Colonic mucosa (tissue), 4 donors: ENCODE results near the gene PHACTR1. TPM values are rescaled to one million over a fixed set of nuclear protein-coding genes. Genes with fewer than 3 reads are reported as not detected.

Experiments used
- DNase-seq: peaks from one replicate; pipeline ENCODE4 v3.0.0-alpha.2; 2020
- H3K27ac ChIP-seq: fragments of 200-600 bp; one replicate; pipeline ENCODE4 v1.8.0; 2021
- H3K27me3 ChIP-seq: fragments of 200-600 bp; one replicate; pipeline ENCODE4 v1.8.0; 2021
- H3K36me3 ChIP-seq: fragments of 200-600 bp; one replicate; pipeline ENCODE4 v1.8.0; 2021
- H3K4me1 ChIP-seq: fragments of 200-600 bp; one replicate; pipeline ENCODE4 v1.8.0; 2021; ENCODE audit warnings: mild to moderate bottlenecking
- H3K4me3 ChIP-seq: fragments of 200-600 bp; one replicate; pipeline ENCODE4 v1.8.0; 2021
- H3K9ac ChIP-seq, 2 donors: one replicate each; pipeline ENCODE4 v1.7.0; 2013; ENCODE audit warnings: control low read depth in 2 of 2, low read depth in 2 of 2, low read length in 2 of 2
- H3K9me3 ChIP-seq: fragments of 200-600 bp; one replicate; pipeline ENCODE4 v1.8.0; 2021
- intact Hi-C: fragments of 100-400 bp; cut with DNase I; formaldehyde crosslinking; loops from one replicate; pipeline ENCODE4 v1.14.1; 2022
- total RNA-seq, 2 donors: library from RNA; stranded (reverse); fragmentation: NEBNext Ultra II Directional in 1 of 2; extraction: Animal tissue kit (Norgen Biotek cat#: 25700) in 1 of 2; gene quantifications; one replicate each; pipeline ENCODE4 v1.2.1, GENCODE V29; 2021
- TF ChIP-seq, protein P1 (sequence below): fragments of 200-600 bp; IDR thresholded peaks from one replicate; pipeline ENCODE4 v1.8.0; 2022; ENCODE audit warnings: antibody characterized with exemption, mild to moderate bottlenecking
- donor health status: healthy.
- donor health status: DM: no; HTN: no; CAD: no.
- donor health status: DM: no; HTN: no; CAD: no.

The PHACTR1 gene
- total RNA-seq, 2 donors from 2014 or later, result 1.7 to 2.2 TPM

DNA sequence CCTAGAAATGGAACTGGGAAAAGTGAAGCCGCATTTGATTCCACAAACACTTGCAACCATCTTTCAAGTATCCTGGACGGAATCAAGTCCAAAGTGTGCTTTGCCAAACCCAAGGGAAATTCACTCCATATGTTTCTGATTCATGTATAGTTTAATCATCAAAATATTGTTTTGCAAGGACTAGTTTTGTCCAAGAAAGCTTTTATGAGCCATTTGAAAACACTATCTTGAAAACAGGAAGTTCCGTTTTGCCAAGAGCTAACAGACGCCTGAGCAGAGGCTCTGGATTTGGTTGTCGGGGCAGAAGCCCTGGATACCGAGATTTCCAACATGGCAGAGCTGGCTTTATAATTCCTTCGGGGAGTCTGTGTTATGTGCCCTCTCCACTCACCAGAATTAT lies 251.1 kb downstream of the PHACTR1 start:
- intact Hi-C loops, result no loop called here
- no peak overlapping the region for H3K4me3 ChIP-seq
- no peaks in the 10 kb centered on the region for H3K27me3 ChIP-seq
- H3K9me3 ChIP-seq, result no peaks in the 10 kb centered on the region
- no peak overlapping the region for H3K9ac ChIP-seq
- TF ChIP-seq, protein P1, sequence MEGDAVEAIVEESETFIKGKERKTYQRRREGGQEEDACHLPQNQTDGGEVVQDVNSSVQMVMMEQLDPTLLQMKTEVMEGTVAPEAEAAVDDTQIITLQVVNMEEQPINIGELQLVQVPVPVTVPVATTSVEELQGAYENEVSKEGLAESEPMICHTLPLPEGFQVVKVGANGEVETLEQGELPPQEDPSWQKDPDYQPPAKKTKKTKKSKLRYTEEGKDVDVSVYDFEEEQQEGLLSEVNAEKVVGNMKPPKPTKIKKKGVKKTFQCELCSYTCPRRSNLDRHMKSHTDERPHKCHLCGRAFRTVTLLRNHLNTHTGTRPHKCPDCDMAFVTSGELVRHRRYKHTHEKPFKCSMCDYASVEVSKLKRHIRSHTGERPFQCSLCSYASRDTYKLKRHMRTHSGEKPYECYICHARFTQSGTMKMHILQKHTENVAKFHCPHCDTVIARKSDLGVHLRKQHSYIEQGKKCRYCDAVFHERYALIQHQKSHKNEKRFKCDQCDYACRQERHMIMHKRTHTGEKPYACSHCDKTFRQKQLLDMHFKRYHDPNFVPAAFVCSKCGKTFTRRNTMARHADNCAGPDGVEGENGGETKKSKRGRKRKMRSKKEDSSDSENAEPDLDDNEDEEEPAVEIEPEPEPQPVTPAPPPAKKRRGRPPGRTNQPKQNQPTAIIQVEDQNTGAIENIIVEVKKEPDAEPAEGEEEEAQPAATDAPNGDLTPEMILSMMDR, result no peak
- H3K4me1 ChIP-seq, result no peaks in the 10 kb centered on the region
- no peaks in the 10 kb centered on the region for H3K36me3 ChIP-seq
- no peak for DNase-seq
- H3K27ac ChIP-seq, result no peak overlapping the region

DNA sequence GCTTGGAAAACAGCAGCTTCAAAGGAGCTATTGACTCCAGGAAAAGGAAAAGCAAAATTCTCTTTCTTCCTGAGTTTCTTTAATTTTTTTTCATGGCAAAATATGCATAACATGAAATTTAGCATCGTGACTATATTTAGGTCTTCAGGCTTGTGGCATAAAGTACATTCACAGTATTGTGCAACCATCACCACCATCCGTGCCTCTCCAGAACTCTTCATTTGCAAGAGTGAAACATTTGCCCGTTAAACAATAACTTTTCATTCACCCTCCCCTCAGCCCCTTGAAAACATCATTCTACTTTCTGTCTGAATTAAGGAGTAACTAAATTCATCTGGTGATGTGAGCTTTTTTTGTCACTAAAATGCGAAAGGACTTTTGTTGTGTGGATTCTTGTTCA lies 251.7 kb downstream of the PHACTR1 start:
- H3K4me1 ChIP-seq, result no peaks in the 10 kb centered on the region
- H3K27ac ChIP-seq, result no peak overlapping the region
- no peak overlapping the region for H3K4me3 ChIP-seq
- no peak overlapping the region for H3K9ac ChIP-seq
- DNase-seq, result no peak
- no peaks in the 10 kb centered on the region for H3K9me3 ChIP-seq
- intact Hi-C loops, result no loop called here
- no peaks in the 10 kb centered on the region for H3K27me3 ChIP-seq
- H3K36me3 ChIP-seq, result no peaks in the 10 kb centered on the region
- TF ChIP-seq, protein P1, result no peak

DNA sequence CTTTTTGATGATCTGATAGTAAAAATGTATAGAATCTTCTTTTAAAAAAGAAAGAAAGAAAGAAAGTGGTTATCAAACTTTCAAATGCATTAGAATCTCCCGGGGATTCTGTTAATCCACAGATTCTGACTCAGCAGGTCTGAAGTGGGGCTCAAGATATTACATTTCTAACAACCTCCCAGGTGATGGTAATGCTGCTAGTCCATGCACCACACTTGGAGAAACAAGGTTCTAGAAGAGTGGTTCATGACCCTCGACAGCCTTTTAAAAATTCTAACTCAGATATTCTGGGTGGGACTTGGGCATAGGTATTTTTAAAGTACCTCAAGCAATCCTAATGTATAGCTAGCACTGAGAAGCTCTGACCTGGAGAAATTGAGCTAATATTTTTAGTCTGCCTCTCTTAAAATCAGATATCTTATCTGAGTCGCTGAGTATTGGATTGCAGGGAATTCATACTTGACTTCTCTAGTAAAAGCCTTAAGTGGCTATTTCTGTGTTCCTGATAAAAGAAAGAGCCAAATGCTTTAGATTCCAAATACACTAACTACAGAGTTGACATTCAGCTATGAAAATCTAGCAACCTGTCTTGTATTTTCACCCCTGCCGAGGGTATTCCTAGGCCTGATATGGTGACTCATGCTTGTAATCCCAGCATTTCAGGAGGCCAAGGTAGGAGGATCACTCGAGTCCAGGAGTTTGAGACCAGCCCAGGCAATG lies 252.4 kb downstream of the PHACTR1 start:
- TF ChIP-seq, protein P1, result no peak
- no peak for DNase-seq
- Histone ChIP-seq H3K4me1 (no peaks in the 10 kb centered on the region), H3K9ac (no peak overlapping the region), H3K9me3 (no peaks in the 10 kb centered on the region), H3K27ac (no peak overlapping the region), H3K4me3 (no peak overlapping the region), H3K36me3 (no peaks in the 10 kb centered on the region), H3K27me3 (no peaks in the 10 kb centered on the region)
- intact Hi-C loops, result no loop called here

DNA sequence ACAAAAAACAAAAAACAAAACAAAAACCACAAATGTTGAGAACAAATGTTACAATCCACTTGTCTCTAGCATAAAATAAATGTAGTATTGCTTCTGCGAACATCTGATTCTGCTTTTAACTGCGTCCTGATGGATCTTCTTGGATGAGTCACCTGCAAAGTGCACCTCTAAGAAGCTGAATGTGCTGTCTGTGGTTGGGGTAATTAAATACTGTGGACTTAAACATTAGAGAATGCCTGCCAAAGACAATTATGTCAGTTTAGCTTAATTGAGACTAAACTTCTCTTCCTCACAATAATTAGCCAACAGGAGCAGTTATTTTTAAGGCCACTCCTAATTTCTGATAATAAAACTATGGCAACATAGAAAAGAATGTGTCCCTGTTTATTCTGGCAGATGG lies 253.4 kb downstream of the PHACTR1 start:
- Histone ChIP-seq H3K9me3 (no peaks in the 10 kb centered on the region), H3K27me3 (no peaks in the 10 kb centered on the region), H3K4me3 (no peak overlapping the region), H3K36me3 (no peaks in the 10 kb centered on the region), H3K4me1 (no peaks in the 10 kb centered on the region), H3K9ac (no peak overlapping the region), H3K27ac (no peak overlapping the region)
- TF ChIP-seq, protein P1, result no peak
- DNase-seq, result no peak
- intact Hi-C loops, result no loop called here

DNA sequence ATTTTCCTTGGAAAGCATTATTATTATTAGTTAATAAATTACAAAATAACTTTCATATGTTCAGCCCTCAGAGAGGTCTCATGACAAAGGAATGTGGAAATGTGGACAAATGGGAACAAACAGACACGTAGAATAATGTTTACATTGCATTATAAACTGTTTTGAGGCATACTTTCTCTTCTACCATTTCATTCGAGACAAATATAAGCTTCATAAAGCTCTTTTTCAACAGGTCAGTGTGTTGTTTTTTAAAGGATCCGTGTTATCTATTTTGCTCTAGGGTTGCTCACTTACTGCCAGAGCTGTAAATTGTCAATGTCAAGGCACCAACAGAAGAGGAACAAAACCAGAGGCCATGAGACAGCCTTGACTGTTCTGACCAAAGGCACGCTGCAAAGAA lies 256.8 kb downstream of the PHACTR1 start:
- no peak overlapping the region for H3K27ac ChIP-seq
- no peaks in the 10 kb centered on the region for H3K27me3 ChIP-seq
- no peaks in the 10 kb centered on the region for H3K4me1 ChIP-seq
- H3K9me3 ChIP-seq, result no peaks in the 10 kb centered on the region
- H3K9ac ChIP-seq, result no peak overlapping the region
- no peaks in the 10 kb centered on the region for H3K36me3 ChIP-seq
- H3K4me3 ChIP-seq, result no peak overlapping the region
- intact Hi-C loops, result no loop called here
- DNase-seq, result no peak
- TF ChIP-seq, protein P1, result no peak
